Common myeloid progenitor, CD34-positive (primary cell): ENCODE data around the gene ERP29.

Source experiments
- CTCF ChIA-PET: fragments of 350-600 bp; sonication (Branson Sonifier 250); formaldehyde crosslinking; loops from one replicate; lab custom pipeline; 2021; ENCODE audit warnings: antibody characterized with exemption; lab: Charles Lee
- POLR2A ChIA-PET: fragments of 350-600 bp; sonication (Branson Sonifier 250); formaldehyde crosslinking; loops from one replicate; lab custom pipeline; 2021; ENCODE audit warnings: antibody characterized with exemption; lab: Charles Lee
- DNase-seq, 3 donors: peaks; one replicate each; pipeline versions ENCODE4 v3.0.0 to v3.0.0-alpha.2; 2013
- H3K27ac ChIP-seq, 2 experiments: 1 replicate in 1 of 2; 2 replicates in 1 of 2; pipeline ENCODE4 v1.7.0; 2013; ENCODE audit warnings: inconsistent platforms in 2 of 2, low read length in 2 of 2, mild to moderate bottlenecking in 2 of 2, low read depth in 1 of 2, moderate library complexity in 1 of 2; ENCODE audit not compliant: severe bottlenecking in 2 of 2, insufficient read depth in 1 of 2, poor library complexity in 1 of 2
- H3K27me3 ChIP-seq, 5 experiments: replicated peaks in 2 of 5; 1 replicate in 3 of 5; 2 replicates in 2 of 5; pipeline versions ENCODE4 v1.6.1 to v1.7.0; 2013; ENCODE audit warnings: low read length in 4 of 5, mild to moderate bottlenecking in 2 of 5, moderate library complexity in 2 of 5, inconsistent platforms in 1 of 5; ENCODE audit not compliant: insufficient read depth in 5 of 5, control insufficient read depth in 4 of 5
- H3K36me3 ChIP-seq, 4 experiments: 1 replicate in 2 of 4; 2 replicates in 2 of 4; pipeline versions ENCODE4 v1.6.1 to v1.7.0; 2013; ENCODE audit warnings: low read length in 3 of 4, control low read depth in 1 of 4, mild to moderate bottlenecking in 1 of 4; ENCODE audit not compliant: control insufficient read depth in 4 of 4, insufficient read depth in 4 of 4
- H3K4me1 ChIP-seq, 4 experiments: 1 replicate in 3 of 4; 2 replicates in 1 of 4; pipeline versions ENCODE4 v1.6.1 to v1.7.1; 2013; ENCODE audit warnings: low read length in 3 of 4, mild to moderate bottlenecking in 3 of 4, control low read depth in 1 of 4, inconsistent platforms in 1 of 4, moderate library complexity in 1 of 4; ENCODE audit not compliant: control insufficient read depth in 4 of 4, insufficient read depth in 4 of 4; ENCODE audit errors: control extremely low read depth in 1 of 4
- H3K4me3 ChIP-seq, 7 experiments: 1 replicate in 4 of 7; 2 replicates in 3 of 7; pipeline versions ENCODE4 v1.5.1 to v1.7.0; 2013; ENCODE audit warnings: mild to moderate bottlenecking in 7 of 7, low read length in 6 of 7, moderate library complexity in 6 of 7, inconsistent platforms in 2 of 7, low read depth in 2 of 7, control low read depth in 1 of 7; ENCODE audit not compliant: insufficient read depth in 4 of 7, control insufficient read depth in 1 of 7; ENCODE audit errors: extremely low read depth in 1 of 7
- H3K9me3 ChIP-seq, 5 experiments: 1 replicate in 4 of 5; 2 replicates in 1 of 5; pipeline versions ENCODE4 v1.6.1 to v1.7.1; 2013; ENCODE audit warnings: low read length in 4 of 5, mild to moderate bottlenecking in 2 of 5, inconsistent platforms in 1 of 5, low read depth in 1 of 5, moderate library complexity in 1 of 5; ENCODE audit not compliant: control insufficient read depth in 4 of 5, insufficient read depth in 2 of 5; ENCODE audit errors: control extremely low read depth in 1 of 5
- WGBS: methylation state at CpG from one replicate; pipeline ENCODE4 v1.1.5; 2013; ENCODE audit not compliant: insufficient coverage; 5-methylcytosine and 5-hydroxymethylcytosine counted together

Gene ERP29

DNA sequence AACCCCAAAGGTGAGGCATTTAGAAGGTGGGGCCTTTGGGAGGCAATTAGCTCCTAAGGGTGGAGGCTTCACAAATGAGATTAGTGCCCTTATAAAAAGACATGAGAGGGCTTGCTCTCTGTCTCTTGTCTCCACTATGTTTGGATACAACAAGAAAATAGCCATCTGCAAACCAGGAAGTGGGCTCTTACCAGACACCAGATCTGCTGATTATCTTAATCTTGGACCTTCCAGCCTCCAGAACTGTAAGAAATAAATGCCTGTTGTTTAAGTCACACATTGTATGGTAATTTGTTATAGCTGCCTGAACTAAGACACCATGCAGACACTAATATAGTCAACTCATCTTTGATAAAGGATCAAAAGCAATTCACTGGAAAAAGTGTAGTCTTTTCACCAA lies 34.7 kb upstream of the ERP29 start:
- Histone ChIP-seq H3K36me3 (no peaks in the 10 kb centered on the region), H3K27me3 (no peaks in the 10 kb centered on the region), H3K4me3 (no peak overlapping the region), H3K9me3 (no peaks in the 10 kb centered on the region), H3K4me1 (no peaks in the 10 kb centered on the region), H3K27ac (no peak overlapping the region)
- peak in 2 of 3 donors; percentile 7 to 32 for DNase-seq
- ChIA-PET POLR2A (no interaction called here), CTCF (no interaction called here)

- ChIA-PET CTCF (interaction anchor here (1.3 kb wide), 1 partner anchor 44 kb away, joined by 3 read pairs; no protein-coding TSS in a partner anchor), POLR2A (no interaction called here)
- 100% methylated on average over 2 of the region's 5 CpGs for WGBS
Observed at GRCh38 chr12:111980598-111980997, 32.6 kb upstream of the ERP29 start.

DNA sequence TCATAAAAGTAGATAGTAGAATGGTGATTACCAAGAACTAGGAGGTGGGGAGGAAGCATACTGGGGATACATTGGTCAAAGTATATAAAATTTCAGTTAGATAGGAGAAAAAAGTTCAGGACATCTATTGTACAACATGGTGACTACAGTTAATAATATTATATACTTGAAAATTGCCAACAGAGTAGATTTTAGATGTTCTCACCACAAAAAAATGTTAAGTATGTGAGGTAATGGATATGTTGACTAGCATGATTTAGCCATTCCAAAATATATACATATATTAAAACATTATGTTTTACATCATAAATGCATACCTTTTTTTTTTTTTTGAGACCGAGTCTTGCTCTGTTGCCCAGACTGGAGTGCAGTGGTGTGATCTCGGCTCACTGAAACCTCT lies 31.2 kb upstream of the ERP29 start:
- DNase-seq, result no peak
- WGBS, result 100% methylated on average over 1 of the region's 2 CpGs
- Histone ChIP-seq H3K36me3 (no peaks in the 10 kb centered on the region), H3K27me3 (no peaks in the 10 kb centered on the region), H3K27ac (no peak overlapping the region), H3K4me1 (no peaks in the 10 kb centered on the region), H3K9me3 (no peaks in the 10 kb centered on the region), H3K4me3 (no peak overlapping the region)
- CTCF ChIA-PET, result no interaction called here
- POLR2A ChIA-PET, result no interaction called here

More at GRCh38 chr12:111980598-111980997, 32.6 kb upstream of the ERP29 start:
- Histone ChIP-seq H3K4me3 (no peak overlapping the region), H3K4me1 (no peaks in the 10 kb centered on the region), H3K9me3 (no peaks in the 10 kb centered on the region), H3K27ac (no peak overlapping the region), H3K27me3 (no peaks in the 10 kb centered on the region), H3K36me3 (no peaks in the 10 kb centered on the region)
- no peak for DNase-seq

DNA sequence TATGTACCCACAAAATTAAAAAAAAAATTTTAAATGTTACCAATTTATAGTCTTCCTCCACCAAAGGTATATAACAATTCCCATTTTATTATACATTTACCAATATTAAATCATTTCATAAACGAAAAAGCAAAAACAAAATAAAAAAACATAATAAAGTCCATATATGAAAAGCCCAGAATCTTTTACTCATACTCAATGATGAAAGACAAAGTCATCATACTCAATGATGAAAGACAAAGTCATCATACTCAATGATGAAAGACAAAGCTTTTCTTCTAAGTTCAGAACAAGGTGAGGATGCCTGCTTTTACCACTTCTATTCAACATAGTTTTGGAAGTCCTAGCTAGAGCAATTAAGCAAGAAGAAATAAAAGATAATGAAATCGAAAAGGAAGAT lies 28.4 kb upstream of the ERP29 start:
- Histone ChIP-seq H3K4me1 (no peaks in the 10 kb centered on the region), H3K9me3 (no peaks in the 10 kb centered on the region), H3K27me3 (no peaks in the 10 kb centered on the region), H3K27ac (no peak overlapping the region), H3K36me3 (no peaks in the 10 kb centered on the region), H3K4me3 (no peak overlapping the region)
- no peak for DNase-seq
- WGBS, result 100% methylated on average over 1 of the region's 2 CpGs
- POLR2A ChIA-PET, result no interaction called here
- CTCF ChIA-PET, result no interaction called here

DNA sequence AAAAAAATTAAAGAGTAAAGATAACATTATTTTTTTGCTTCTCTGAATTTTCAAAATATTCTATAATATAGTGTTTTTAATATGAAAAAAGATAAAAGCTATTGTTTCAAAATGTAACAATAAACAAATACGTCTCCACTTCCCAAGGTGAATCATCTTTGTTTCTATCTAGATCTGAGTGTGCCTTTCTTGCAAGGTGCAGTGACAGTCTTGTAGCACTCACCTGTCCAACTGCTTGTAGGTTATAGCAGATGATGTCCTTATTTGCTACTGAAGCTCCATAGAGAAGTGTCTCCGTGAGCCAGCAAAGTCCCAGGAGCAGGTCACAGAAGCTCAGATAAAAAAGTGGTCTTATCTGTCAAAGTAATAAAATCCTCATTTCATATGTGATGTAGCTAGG lies 21.7 kb upstream of the ERP29 start:
- DNase-seq, result no peak
- Histone ChIP-seq H3K4me1 (peaks cover 0 to 9% (median 1%) of the 10 kb centered on the region in 4 experiments), H3K9me3 (no peaks in the 10 kb centered on the region), H3K27me3 (peaks cover 0 to 8% (median 0%) of the 10 kb centered on the region in 5 experiments), H3K27ac (no peak overlapping the region), H3K4me3 (no peak overlapping the region), H3K36me3 (no peaks in the 10 kb centered on the region)
- WGBS, result 86% methylated on average over 1 of the region's 2 CpGs
- CTCF ChIA-PET, result interaction anchor here (1.2 kb wide), 1 partner anchor 10 kb away, joined by 4 read pairs; no protein-coding TSS in a partner anchor
- POLR2A ChIA-PET, result interaction anchor here (0.6 kb wide), 1 partner anchor 18 kb away, joined by 4 read pairs; no protein-coding TSS in a partner anchor

DNA sequence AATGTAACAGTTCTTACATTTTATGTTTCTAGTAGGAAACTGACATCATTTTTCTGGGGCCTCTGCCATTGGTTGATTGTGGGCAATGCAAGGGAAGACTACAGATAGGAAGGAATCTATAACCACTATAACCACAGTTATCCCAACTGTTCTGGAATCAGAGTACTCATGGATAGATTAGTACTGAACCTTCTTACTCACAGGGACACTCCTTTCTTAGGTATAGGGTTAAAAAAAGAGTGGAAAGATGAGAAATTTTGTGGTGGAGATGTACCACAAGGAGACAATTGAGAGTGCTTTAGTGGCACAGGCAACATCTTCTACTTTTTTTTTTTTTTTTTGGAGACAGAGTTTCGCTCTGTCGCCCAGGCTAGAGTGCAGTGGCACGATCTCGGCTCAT lies 21.3 kb upstream of the ERP29 start:
- no CpG with 5 or more reads among the region's 4 CpGs for WGBS
- Histone ChIP-seq H3K9me3 (no peaks in the 10 kb centered on the region), H3K4me3 (no peak overlapping the region), H3K4me1 (peaks cover 0 to 9% (median 1%) of the 10 kb centered on the region in 4 experiments), H3K36me3 (no peaks in the 10 kb centered on the region), H3K27me3 (peaks cover 0 to 8% (median 0%) of the 10 kb centered on the region in 5 experiments), H3K27ac (no peak overlapping the region)
- ChIA-PET CTCF (no interaction called here), POLR2A (interaction anchor here (0.6 kb wide), 1 partner anchor 18 kb away, joined by 4 read pairs; no protein-coding TSS in a partner anchor)
- no peak for DNase-seq

DNA sequence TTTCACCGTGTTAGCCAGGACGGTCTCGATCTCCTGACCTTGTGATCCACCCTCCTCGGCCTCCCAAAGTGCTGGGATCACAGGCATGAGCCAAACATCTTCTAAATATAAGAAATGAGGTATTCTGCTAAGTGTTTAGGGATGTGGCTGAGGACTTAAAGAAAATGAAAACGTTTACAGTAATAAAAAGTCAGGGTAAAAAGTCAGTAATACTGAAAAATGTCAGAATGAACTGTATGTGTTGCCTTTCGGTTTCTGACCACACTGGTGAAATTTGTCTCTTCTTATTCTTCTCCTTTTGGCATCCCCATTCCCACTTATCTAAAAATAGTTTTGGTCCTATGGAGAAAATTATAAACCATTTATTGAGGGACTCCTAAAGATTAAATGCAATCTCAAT lies 20.8 kb upstream of the ERP29 start:
- Histone ChIP-seq H3K9me3 (no peaks in the 10 kb centered on the region), H3K4me1 (peaks cover 0 to 9% (median 1%) of the 10 kb centered on the region in 4 experiments), H3K4me3 (no peak overlapping the region), H3K36me3 (no peaks in the 10 kb centered on the region), H3K27me3 (peaks cover 0 to 12% (median 0%) of the 10 kb centered on the region in 5 experiments), H3K27ac (no peak overlapping the region)
- CTCF ChIA-PET, result no interaction called here
- no peak for DNase-seq
- WGBS, result no CpG with 5 or more reads among the region's 6 CpGs
- POLR2A ChIA-PET, result no interaction called here
